Endothelial cell of hepatic sinusoid (primary cell): Measurements from ENCODE around the gene BEGAIN.

Experiments
- in situ Hi-C: cut with HindIII; loops from 2 replicates; pipeline ENCODE4 v1.10.0; 2017; ENCODE audit warnings: low sequenced_read_pairs

The BEGAIN gene

DNA sequence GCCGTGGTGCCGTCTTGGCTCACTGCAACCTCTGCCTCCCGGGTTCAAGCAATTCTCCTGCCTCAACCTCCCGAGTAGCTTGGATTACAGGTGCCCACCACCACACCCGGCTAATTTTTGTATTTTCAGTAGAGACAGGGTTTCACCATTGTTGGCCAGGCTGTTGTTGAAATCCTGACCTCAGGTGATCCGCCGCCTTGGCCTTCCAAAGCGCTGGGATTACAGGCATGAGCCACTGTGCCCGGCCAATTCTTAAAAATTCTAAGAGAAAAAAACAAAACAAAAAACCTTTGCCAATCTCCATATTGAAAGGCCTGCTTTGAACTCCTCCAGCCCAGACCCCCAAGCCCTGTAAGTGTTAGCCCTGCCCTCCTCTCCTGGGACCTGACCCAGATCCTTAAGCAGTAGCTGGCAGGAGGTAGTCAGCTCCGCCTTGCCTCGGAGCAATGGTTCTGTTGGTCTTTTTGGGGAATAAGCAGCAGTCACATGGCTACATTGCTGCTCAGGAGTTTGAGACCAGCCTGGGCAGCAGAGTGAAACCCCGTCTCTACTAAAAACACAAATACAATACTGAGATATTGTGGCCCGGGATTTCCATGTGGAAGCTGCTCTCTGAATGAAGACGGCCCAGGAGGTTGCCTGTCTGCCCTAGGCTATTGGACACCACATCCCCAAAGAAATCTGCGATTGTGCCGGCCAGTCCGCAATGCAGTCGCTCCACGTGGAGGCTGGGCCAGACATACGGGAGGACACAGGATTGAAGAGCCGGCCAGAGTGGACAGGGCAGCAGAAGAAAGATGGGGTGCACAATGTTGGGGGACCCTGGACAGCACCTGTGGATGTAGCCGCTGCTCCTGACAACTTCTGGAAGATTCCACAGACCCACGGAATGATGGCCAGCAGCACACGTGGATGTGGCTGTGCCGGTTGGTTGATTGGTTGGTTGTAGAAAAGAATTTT lies 28.8 kb upstream of the BEGAIN start:
- in situ Hi-C loops, result no loop called here

DNA sequence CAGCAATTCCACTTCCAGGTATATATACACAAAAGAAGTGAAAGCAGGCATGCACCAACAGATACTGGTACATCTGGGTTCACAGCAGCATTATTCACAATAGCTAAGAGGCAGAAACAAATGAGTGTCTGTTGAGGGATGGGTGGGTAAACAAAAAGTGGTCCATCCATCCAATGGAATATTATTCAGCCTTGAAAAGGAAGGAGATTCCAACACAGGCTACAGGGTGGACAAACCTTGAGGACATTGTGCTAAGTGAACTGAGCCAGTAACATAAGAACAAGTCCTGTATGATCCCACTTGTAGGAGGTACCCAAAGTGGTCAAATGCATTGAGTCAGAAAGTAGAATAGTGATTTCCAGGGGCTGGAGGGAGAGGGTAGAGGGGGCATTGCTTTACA lies 27.6 kb upstream of the BEGAIN start:
- in situ Hi-C loops, result no loop called here

- in situ Hi-C loops, result no loop called here
Measured at GRCh38 chr14:100612986-100613385, 25.8 kb upstream of the BEGAIN start.

- in situ Hi-C loops, result no loop called here
Measured at GRCh38 chr14:100611811-100612480, 24.7 kb upstream of the BEGAIN start.

GRCh38 chr14:100610511-100611217 lies 23.4 kb upstream of the BEGAIN start:
- in situ Hi-C loops, result no loop called here

GRCh38 chr14:100609941-100610391 lies 22.7 kb upstream of the BEGAIN start:
- in situ Hi-C loops, result no loop called here

- in situ Hi-C loops, result no loop called here
Measured at GRCh38 chr14:100609331-100609870, 22.2 kb upstream of the BEGAIN start.

GRCh38 chr14:100608586-100609330 lies 21.5 kb upstream of the BEGAIN start:
- in situ Hi-C loops, result no loop called here

GRCh38 chr14:100608064-100608463 lies 20.8 kb upstream of the BEGAIN start:
- in situ Hi-C loops, result no loop called here

- in situ Hi-C loops, result no loop called here
Measured at GRCh38 chr14:100607611-100607956, 20.4 kb upstream of the BEGAIN start.

DNA sequence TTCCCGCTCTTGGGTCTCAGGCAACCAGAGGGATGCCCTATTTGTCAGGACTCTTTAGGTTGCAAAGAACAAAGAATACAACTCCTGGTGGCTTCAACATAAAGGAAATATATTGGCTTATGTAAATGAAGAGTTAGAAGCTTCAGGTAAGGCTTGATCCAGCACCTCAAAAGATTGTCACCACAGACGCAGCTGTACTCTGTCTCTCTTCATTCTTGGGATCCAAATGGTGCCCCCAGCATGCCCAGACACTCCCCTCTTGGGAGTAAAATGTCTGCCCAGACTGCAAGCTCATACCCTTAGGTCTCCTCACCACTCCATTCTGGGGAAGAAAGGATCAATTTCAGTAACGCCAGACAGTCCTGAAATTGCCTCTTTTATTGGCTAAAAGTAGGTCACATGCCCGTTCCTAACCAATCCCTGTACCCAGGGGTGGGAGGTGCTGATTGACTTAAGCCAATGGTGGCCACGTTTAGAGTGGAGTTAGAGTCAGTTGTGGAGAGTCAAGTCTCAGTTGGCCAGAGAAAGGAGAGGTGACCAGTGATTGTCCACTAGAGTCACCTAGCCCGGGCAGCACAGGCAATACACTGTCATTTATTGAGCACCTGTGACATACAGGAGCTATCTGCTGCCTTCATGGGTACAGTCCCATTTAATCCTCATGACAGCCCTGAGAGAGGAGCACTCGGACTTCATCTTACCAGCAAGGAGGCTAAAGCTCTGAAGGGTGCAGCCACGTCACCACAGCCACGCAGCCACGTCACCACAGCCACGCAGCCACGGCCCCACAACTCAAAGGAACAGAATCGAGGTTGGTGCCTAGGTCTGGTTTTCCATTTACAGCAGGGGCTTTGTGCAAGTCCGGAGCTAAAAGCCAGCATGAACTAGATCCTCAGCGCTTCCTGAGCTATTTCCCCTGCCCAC lies 19.7 kb upstream of the BEGAIN start:
- in situ Hi-C loops, result no loop called here

- in situ Hi-C loops, result no loop called here
Measured at GRCh38 chr14:100605706-100606686, 18.8 kb upstream of the BEGAIN start.

- in situ Hi-C loops, result no loop called here
Measured at GRCh38 chr14:100605230-100605629, 18.0 kb upstream of the BEGAIN start.

- in situ Hi-C loops, result no loop called here
Measured at GRCh38 chr14:100604709-100605108, 17.5 kb upstream of the BEGAIN start.

DNA sequence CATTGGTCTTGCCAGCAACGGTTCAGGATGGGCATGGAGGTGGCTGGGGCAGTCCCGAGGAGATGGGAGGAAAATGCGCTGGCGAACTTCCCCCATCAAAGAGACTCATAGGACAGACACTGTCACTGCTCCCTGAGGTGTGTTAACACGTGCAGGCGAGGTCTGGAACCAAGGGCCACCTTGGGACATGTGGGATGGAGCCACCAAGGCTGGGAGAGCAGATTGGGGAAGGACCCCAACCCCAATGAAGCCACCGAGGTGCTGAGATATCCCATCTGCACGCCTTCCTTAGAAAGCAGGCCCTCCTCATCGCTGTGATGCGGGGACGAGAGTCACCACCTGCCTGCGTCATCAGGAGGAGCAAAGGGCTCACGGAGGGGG lies 16.9 kb upstream of the BEGAIN start:
- in situ Hi-C loops, result no loop called here

- in situ Hi-C loops, result no loop called here
Measured at GRCh38 chr14:100603341-100604120, 16.3 kb upstream of the BEGAIN start.

- in situ Hi-C loops, result no loop called here
Measured at GRCh38 chr14:100602621-100603230, 15.5 kb upstream of the BEGAIN start.
